H9 (cell line): ENCODE results near the gene SMYD2. TPM values are rescaled to one million over a fixed set of nuclear protein-coding genes. Genes with fewer than 3 reads are reported as not detected.

Experiments
- DNase-seq: peaks from one replicate; pipeline ENCODE4 v3.0.0-alpha.2; 2017
- H2AFZ ChIP-seq: one replicate; pipeline ENCODE4 v1.6.1; 2013; ENCODE audit warnings: mild to moderate bottlenecking, low read length, control low read depth, moderate library complexity
- H2AK5ac ChIP-seq: 2 replicates; pipeline ENCODE4 v1.6.1; 2013; ENCODE audit warnings: low read length, control low read depth, mixed read lengths; ENCODE audit not compliant: insufficient read length
- H2BK120ac ChIP-seq: one replicate; pipeline ENCODE4 v1.6.1; 2013; ENCODE audit warnings: low read depth, mild to moderate bottlenecking, low read length, control low read depth, inconsistent platforms; ENCODE audit not compliant: poor library complexity, severe bottlenecking
- H2BK12ac ChIP-seq: 2 replicates; pipeline ENCODE4 v1.6.1; 2013; ENCODE audit warnings: low read length, control low read depth, mixed read lengths, low read depth; ENCODE audit not compliant: insufficient read length
- H2BK15ac ChIP-seq: 2 replicates; pipeline ENCODE4 v1.6.1; 2013; ENCODE audit warnings: low read depth, low read length, control low read depth
- H2BK20ac ChIP-seq: one replicate; pipeline ENCODE4 v1.6.1; 2013; ENCODE audit warnings: low read depth, mild to moderate bottlenecking, low read length, control low read depth, inconsistent platforms; ENCODE audit not compliant: poor library complexity, severe bottlenecking
- H2BK5ac ChIP-seq: 2 replicates; pipeline ENCODE4 v1.6.1; 2013; ENCODE audit warnings: low read length, control low read depth, mixed read lengths; ENCODE audit not compliant: insufficient read length
- H3K14ac ChIP-seq: 2 replicates; pipeline ENCODE4 v1.6.1; 2013; ENCODE audit warnings: low read length, control low read depth; ENCODE audit not compliant: insufficient read depth
- H3K18ac ChIP-seq: 2 replicates; pipeline ENCODE4 v1.6.1; 2013; ENCODE audit warnings: low read depth, mild to moderate bottlenecking, mixed read lengths, low read length, control low read depth; ENCODE audit not compliant: insufficient read length
- H3K23ac ChIP-seq: 2 replicates; pipeline ENCODE4 v1.6.1; 2013; ENCODE audit warnings: low read length, control low read depth, mixed read lengths, low read depth; ENCODE audit not compliant: insufficient read length
- H3K23me2 ChIP-seq: 2 replicates; pipeline ENCODE4 v1.6.1; 2013; ENCODE audit warnings: low read depth, mild to moderate bottlenecking, mixed read lengths, low read length, control low read depth; ENCODE audit not compliant: insufficient read length, poor library complexity, severe bottlenecking
- H3K27ac ChIP-seq: 2 replicates; pipeline ENCODE4 v1.5.1; 2013; ENCODE audit warnings: low read length, control low read depth, mixed read lengths, low read depth; ENCODE audit not compliant: insufficient read length
- H3K27me3 ChIP-seq: 2 replicates; pipeline ENCODE4 v1.6.1; 2013; ENCODE audit warnings: low read length, control low read depth, inconsistent platforms; ENCODE audit not compliant: insufficient read depth
- H3K4ac ChIP-seq: 2 replicates; pipeline ENCODE4 v1.6.1; 2013; ENCODE audit warnings: low read depth, mild to moderate bottlenecking, control low read depth, inconsistent platforms, low read length, moderate library complexity
- H3K4me1 ChIP-seq: 2 replicates; pipeline ENCODE4 v1.6.1; 2013; ENCODE audit warnings: low read length, control low read depth, inconsistent platforms; ENCODE audit not compliant: insufficient read depth
- H3K4me2 ChIP-seq: 2 replicates; pipeline ENCODE4 v1.6.1; 2013; ENCODE audit warnings: low read length, control low read depth, mixed read lengths; ENCODE audit not compliant: insufficient read length, insufficient read depth
- H3K56ac ChIP-seq: 2 replicates; pipeline ENCODE4 v1.6.1; 2013; ENCODE audit warnings: low read depth, mild to moderate bottlenecking, mixed read lengths, low read length, control low read depth; ENCODE audit not compliant: insufficient read length
- H3K79me1 ChIP-seq: 2 replicates; pipeline ENCODE4 v1.6.1; 2013; ENCODE audit warnings: low read depth, mild to moderate bottlenecking, moderate library complexity, low read length, control low read depth, inconsistent platforms; ENCODE audit not compliant: insufficient read depth, poor library complexity, severe bottlenecking
- H3K79me2 ChIP-seq: 2 replicates; pipeline ENCODE4 v1.6.1; 2013; ENCODE audit warnings: low read length, control low read depth, inconsistent platforms; ENCODE audit not compliant: insufficient read depth
- H3K9ac ChIP-seq: 2 replicates; pipeline ENCODE4 v1.6.1; 2013; ENCODE audit warnings: low read length, control low read depth, mixed read lengths; ENCODE audit not compliant: insufficient read length; ENCODE audit errors: extremely low read depth
- H3K9me3 ChIP-seq: one replicate; pipeline ENCODE4 v1.6.1; 2013; ENCODE audit warnings: low read depth, low read length, inconsistent platforms; ENCODE audit not compliant: control insufficient read depth
- H3T11ph ChIP-seq: one replicate; pipeline ENCODE4 v1.6.1; 2013; ENCODE audit warnings: mild to moderate bottlenecking, low read length, control low read depth, inconsistent platforms
- H4K20me1 ChIP-seq: one replicate; pipeline ENCODE4 v1.6.1; 2013; ENCODE audit not compliant: control insufficient read depth, insufficient read length, insufficient read depth
- H4K5ac ChIP-seq: 2 replicates; pipeline ENCODE4 v1.6.1; 2013; ENCODE audit warnings: low read depth, mild to moderate bottlenecking, mixed read lengths, low read length, control low read depth; ENCODE audit not compliant: insufficient read length
- H4K8ac ChIP-seq: replicated peaks from 2 replicates; pipeline ENCODE4 v1.6.1; 2013; ENCODE audit warnings: low read length, control low read depth, mixed read lengths, low read depth; ENCODE audit not compliant: insufficient read length
- H4K91ac ChIP-seq: 2 replicates; pipeline ENCODE4 v1.6.1; 2013; ENCODE audit warnings: low read depth, mild to moderate bottlenecking, moderate library complexity, mixed read lengths, low read length, control low read depth; ENCODE audit not compliant: insufficient read length
- H3K27ac Mint-ChIP-seq, 3 experiments: 2 replicates in 2 of 3; 3 replicates in 1 of 3; pipeline ENCODE4 v1.8.0; 2020 to 2021; ENCODE audit warnings: mixed read lengths in 3 of 3, mild to moderate bottlenecking in 1 of 3, moderate library complexity in 1 of 3
- H3K27me3 Mint-ChIP-seq: 2 replicates; pipeline ENCODE4 v1.8.0; 2021; ENCODE audit warnings: low read depth, mild to moderate bottlenecking, moderate library complexity, mixed read lengths
- H3K36me3 Mint-ChIP-seq, 3 experiments: 2 replicates in 2 of 3; 3 replicates in 1 of 3; pipeline ENCODE4 v1.8.0; 2020 to 2021; ENCODE audit warnings: low read depth in 3 of 3, mixed read lengths in 3 of 3; ENCODE audit not compliant: insufficient read depth in 1 of 3
- H3K4me1 Mint-ChIP-seq, 2 experiments: 2 replicates each; pipeline ENCODE4 v1.8.0; 2020; ENCODE audit warnings: mixed read lengths in 2 of 2
- H3K4me3 Mint-ChIP-seq, 2 experiments: 2 replicates in 1 of 2; 3 replicates in 1 of 2; pipeline ENCODE4 v1.8.0; 2020 to 2021; ENCODE audit warnings: mild to moderate bottlenecking in 2 of 2, mixed read lengths in 2 of 2, moderate library complexity in 1 of 2
- H3K9me3 Mint-ChIP-seq, 2 experiments: 2 replicates in 1 of 2; 3 replicates in 1 of 2; pipeline ENCODE4 v1.8.0; 2020; ENCODE audit warnings: mild to moderate bottlenecking in 2 of 2, mixed read lengths in 2 of 2, moderate library complexity in 1 of 2
- WGBS: extraction: QIAGEN DNeasy Blood & Tissue Kit; methylation state at CpG from one replicate; pipeline ENCODE4 v1.1.7; 2013; ENCODE audit warnings: missing lambda C conversion rate, low lambda C conversion rate, mixed read lengths; ENCODE audit not compliant: insufficient read length; ENCODE audit errors: extremely low coverage; 5-methylcytosine and 5-hydroxymethylcytosine counted together
- total RNA-seq: library from RNA; stranded (reverse); gene quantifications from 2 replicates; pipeline ENCODE4 v1.2.1, GENCODE V29; 2021
- TF ChIP-seq, protein P1 (sequence below): fragments of 200-600 bp; sonication (generic); conservative IDR thresholded peaks from 3 replicates; pipeline ENCODE4 v1.8.0; 2021; ENCODE audit warnings: antibody characterized with exemption, mild to moderate bottlenecking

SMYD2 gene
- total RNA-seq, 1 experiment from 2014 or later = 10.9 TPM

DNA sequence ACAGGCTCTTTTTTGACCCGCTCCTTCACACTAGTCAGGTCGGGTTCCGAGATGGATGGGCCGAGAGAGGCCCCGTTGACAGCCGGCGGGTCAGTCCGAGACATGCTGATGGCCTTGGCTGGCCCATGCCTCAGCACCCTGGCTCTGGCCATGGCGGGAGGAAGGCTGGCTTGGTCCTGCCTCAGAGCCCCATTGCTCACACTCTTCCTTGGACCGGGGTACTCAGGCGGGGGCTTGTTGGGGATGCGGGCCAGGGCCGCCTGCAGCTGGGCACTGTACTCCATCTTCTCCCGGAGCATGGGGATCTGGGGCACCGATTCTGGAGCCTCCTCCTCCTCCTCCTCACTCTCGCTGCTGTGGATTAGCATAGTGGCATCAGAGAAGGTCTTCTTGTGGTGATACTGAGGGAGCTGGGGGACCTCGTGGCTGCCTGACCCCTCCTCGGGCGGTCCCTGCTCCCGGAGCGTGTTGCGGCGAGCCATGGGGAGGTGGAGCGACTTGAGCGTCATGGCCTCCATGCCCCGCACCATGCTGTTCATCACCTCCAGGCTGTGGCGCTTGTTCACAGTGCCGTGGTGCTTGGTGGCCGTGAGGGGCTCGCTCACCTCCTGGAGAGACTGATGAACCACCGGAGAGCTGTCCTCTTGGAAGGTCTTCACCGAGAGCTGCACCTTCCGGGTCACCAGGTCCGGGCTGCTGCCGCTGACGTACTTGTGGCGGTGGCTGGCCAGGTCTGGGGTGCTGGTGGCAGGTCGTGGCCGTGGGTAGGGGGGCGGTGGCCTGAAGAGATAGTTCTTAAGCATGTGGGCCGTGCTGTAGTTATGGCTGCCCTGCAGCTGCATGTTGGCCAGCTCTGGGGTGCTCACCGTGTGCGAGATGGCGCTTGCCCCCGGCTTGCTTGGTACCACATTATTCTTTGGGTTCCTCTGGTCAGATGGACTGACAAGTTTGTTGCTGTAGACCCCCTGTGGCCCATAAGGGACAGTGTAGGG lies 102.7 kb downstream of the SMYD2 start:
- Histone ChIP-seq H3K4me1 (peaks cover 8% of the 10 kb centered on the region; the same call in 1 of the 2 replicates), H4K8ac (no peak overlapping the region), H2BK5ac (no peak overlapping the region), H3K56ac (no peak overlapping the region), H2BK12ac (no peak overlapping the region), H2AK5ac (no peak overlapping the region), H3K23ac (no peak overlapping the region), H3K79me2 (no peaks in the 10 kb centered on the region), H3K79me1 (peaks cover 2% of the 10 kb centered on the region), H3T11ph (no peak overlapping the region), H2BK20ac (no peak overlapping the region), H3K4me2 (no peak overlapping the region), H2AFZ (no peak overlapping the region), H2BK15ac (no peak overlapping the region), H4K91ac (no peak overlapping the region), H4K20me1 (no peaks in the 10 kb centered on the region), H4K5ac (no peak overlapping the region), H2BK120ac (no peak overlapping the region), H3K9me3 (no peaks in the 10 kb centered on the region), H3K18ac (no peak overlapping the region), H3K27ac (no peak overlapping the region), H3K27me3 (no peaks in the 10 kb centered on the region), H3K9ac (no peak overlapping the region), H3K14ac (no peak overlapping the region; the same call in 1 of the 2 replicates), H3K4ac (no peak overlapping the region), H3K23me2 (no peaks in the 10 kb centered on the region)
- no peaks in the 10 kb centered on the region for H3K27me3 Mint-ChIP-seq
- no peak overlapping the region for H3K4me3 Mint-ChIP-seq
- no peak for DNase-seq
- H3K9me3 Mint-ChIP-seq = no peaks in the 10 kb centered on the region
- TF ChIP-seq, protein P1, sequence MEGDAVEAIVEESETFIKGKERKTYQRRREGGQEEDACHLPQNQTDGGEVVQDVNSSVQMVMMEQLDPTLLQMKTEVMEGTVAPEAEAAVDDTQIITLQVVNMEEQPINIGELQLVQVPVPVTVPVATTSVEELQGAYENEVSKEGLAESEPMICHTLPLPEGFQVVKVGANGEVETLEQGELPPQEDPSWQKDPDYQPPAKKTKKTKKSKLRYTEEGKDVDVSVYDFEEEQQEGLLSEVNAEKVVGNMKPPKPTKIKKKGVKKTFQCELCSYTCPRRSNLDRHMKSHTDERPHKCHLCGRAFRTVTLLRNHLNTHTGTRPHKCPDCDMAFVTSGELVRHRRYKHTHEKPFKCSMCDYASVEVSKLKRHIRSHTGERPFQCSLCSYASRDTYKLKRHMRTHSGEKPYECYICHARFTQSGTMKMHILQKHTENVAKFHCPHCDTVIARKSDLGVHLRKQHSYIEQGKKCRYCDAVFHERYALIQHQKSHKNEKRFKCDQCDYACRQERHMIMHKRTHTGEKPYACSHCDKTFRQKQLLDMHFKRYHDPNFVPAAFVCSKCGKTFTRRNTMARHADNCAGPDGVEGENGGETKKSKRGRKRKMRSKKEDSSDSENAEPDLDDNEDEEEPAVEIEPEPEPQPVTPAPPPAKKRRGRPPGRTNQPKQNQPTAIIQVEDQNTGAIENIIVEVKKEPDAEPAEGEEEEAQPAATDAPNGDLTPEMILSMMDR = no peak
- H3K36me3 Mint-ChIP-seq = peaks cover 21 to 69% (median 40%) of the 10 kb centered on the region in 3 experiments; a peak in 6 of 7 replicates
- no peak overlapping the region; a peak in 1 of 7 replicates for H3K27ac Mint-ChIP-seq
- peaks cover 22 to 29% of the 10 kb centered on the region in 2 experiments for H3K4me1 Mint-ChIP-seq
- WGBS = no CpG with 5 or more reads among the region's 45 CpGs
